Measurements from ENCODE around the gene ATXN7L1. TPM values are rescaled to one million over a fixed set of nuclear protein-coding genes. Genes with fewer than 3 reads are reported as not detected.

Gene ATXN7L1
- total RNA-seq, 4 donors from 2014 or later, result 4.6 to 12.5 (median 10.1) TPM

DNA sequence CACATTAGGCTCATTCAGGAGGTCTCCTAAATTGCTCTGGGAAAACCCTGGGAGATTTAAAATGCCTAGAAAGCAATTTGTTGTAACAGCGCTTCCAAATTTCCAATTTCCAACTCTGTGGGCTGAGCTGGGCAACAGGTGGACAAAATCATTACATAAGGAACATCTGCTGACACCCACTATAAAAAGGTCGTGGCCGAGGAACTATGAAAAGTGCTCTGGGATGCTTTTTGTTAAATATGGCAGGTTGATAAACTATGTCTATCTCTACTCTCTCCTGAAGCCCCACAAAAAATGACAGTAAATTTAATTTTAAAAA, 45.1 kb downstream of the ATXN7L1 start:
- Histone ChIP-seq H3K4me1 (peaks cover 19 to 40% (median 38%) of the 10 kb centered on the region in 4 donors), H3K27me3 (no peaks in the 10 kb centered on the region), H3K4me3 (no peak overlapping the region), H3K9me3 (no peaks in the 10 kb centered on the region), H3K27ac (replicated peaks in 1 of 4) (no peak overlapping the region), H3K36me3 (no peaks in the 10 kb centered on the region)
- intact Hi-C loops (cut with DNase I), result no loop called here
- TF ChIP-seq POLR2AphosphoS5 (IDR thresholded peaks at IDR 0.05) (no peak), POLR2A (IDR thresholded peaks at IDR 0.05; ENCODE audit: low read depth) (no peak), EP300 (IDR thresholded peaks at IDR 0.05) (no peak)
- TF ChIP-seq, protein P1, sequence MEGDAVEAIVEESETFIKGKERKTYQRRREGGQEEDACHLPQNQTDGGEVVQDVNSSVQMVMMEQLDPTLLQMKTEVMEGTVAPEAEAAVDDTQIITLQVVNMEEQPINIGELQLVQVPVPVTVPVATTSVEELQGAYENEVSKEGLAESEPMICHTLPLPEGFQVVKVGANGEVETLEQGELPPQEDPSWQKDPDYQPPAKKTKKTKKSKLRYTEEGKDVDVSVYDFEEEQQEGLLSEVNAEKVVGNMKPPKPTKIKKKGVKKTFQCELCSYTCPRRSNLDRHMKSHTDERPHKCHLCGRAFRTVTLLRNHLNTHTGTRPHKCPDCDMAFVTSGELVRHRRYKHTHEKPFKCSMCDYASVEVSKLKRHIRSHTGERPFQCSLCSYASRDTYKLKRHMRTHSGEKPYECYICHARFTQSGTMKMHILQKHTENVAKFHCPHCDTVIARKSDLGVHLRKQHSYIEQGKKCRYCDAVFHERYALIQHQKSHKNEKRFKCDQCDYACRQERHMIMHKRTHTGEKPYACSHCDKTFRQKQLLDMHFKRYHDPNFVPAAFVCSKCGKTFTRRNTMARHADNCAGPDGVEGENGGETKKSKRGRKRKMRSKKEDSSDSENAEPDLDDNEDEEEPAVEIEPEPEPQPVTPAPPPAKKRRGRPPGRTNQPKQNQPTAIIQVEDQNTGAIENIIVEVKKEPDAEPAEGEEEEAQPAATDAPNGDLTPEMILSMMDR (IDR thresholded peaks at IDR 0.05), result no peak
- WGBS, result 76% methylated on average over 3 of the region's 3 CpGs
- DNase-seq (ENCODE audit: extremely low spot score), result no peak

DNA sequence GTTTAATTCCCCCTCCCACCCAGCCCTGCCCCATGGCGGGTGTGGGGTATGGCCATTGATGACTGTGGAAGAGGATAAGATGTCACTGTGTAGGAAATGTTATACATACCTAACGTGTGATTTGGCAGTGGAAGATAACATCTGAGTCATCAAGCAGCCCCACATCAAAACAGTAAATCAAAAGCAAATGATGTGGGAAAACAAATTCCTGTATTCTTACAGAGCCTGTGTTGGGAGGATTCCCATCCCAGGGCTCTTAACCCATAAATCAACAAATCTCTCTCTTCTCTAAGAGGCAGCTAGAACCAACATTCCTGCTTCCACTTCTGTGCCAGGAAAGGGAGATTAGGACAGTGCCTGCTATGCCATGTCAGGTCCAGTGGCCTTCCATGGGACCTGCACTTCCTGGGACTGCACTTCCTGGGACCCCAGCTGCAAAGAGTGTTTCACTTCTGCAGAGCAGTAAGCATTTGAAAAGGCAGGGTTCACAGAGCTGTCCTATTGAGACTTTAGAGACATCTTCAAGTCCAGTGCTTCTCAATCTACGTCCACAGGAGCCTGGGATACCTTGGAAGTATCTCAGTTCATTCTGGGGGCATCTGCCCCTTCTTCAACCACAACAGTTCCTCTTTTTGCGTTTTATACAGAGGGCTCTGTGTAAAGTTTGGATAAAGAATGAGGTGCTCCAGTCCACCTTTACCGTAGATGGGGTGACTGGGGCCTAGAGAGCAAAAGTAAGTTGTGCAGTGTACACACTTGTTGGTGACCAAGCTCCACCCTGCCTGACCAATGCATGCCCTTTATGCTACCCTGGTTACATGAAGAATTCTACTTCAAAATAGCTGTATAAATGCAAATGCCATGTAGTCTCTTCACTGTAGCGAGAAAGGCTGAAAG, 45.7 kb downstream of the ATXN7L1 start:
- Histone ChIP-seq H3K27me3 (no peaks in the 10 kb centered on the region), H3K36me3 (no peaks in the 10 kb centered on the region), H3K4me1 (peaks cover 19 to 46% (median 44%) of the 10 kb centered on the region in 4 donors), H3K4me3 (no peak overlapping the region), H3K9me3 (no peaks in the 10 kb centered on the region), H3K27ac (replicated peaks in 1 of 4) (peak overlapping the region in 2 of 4 donors; percentile 34 to 46)
- TF ChIP-seq, protein P1 (IDR thresholded peaks at IDR 0.05), result no peak
- no peak for DNase-seq (ENCODE audit: extremely low spot score)
- 60% methylated on average over 6 of the region's 6 CpGs for WGBS
- intact Hi-C loops (cut with DNase I), result no loop called here

DNA sequence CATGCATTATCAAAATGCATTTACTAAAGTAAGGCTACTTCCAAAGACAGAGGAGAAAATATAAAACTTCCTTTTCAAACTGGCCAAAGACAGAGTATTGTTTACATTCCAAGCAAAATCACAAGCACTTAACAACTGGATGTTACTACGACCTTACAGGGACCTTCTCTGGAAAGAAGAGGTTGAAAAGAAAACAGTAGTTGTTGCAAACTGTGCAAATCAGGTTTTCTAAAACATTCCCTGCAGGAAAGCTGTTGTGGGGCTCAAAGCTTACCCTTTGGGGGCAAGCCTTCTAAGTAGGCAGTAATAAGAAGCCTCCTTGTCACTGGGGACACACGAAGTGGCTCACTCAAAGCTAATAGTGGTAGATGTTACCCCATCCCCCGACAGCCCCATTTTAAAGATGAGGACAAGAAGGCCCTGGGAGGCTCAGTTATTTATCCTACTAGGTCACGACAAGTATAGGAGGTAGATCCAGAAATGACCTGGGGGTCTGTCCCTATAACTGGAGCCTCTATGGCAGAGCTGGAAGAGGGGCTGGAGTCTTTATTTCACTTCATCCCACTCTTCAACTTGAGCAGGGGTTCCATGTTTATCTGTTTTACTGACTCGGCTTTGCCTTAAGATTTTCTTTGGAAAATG, 46.6 kb downstream of the ATXN7L1 start:
- H3K4me3 ChIP-seq, result no peak overlapping the region

DNA sequence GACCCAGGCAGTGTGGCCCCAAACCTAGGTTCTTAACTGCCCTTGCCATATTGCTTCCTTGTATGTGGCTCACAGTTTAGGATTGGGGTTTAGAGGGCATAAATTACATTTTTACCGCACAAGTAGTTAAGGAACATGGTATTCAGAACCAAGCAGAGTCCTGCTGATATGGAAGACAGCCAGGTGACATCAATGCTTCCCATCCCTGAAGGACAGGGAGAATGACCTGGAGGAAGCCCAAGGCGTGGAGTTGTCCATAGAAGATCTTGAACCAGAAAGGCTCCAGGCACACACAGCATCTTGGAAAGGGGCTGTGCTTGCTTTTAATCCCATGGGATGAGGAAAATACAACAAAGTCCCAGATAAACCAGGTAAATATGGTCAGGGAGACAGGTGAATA, 48.3 kb downstream of the ATXN7L1 start:
- intact Hi-C loops (cut with DNase I), result no loop called here
- Histone ChIP-seq H3K27ac (replicated peaks in 1 of 4) (no peak overlapping the region), H3K9me3 (no peaks in the 10 kb centered on the region), H3K4me3 (no peak overlapping the region), H3K4me1 (peaks cover 19 to 50% (median 46%) of the 10 kb centered on the region in 4 donors), H3K36me3 (no peaks in the 10 kb centered on the region), H3K27me3 (no peaks in the 10 kb centered on the region)
- no peak for TF ChIP-seq EP300 (IDR thresholded peaks at IDR 0.05)
- TF ChIP-seq, protein P1 (IDR thresholded peaks at IDR 0.05), result no peak
- no peak for TF ChIP-seq POLR2A (IDR thresholded peaks at IDR 0.05; ENCODE audit: low read depth)
- TF ChIP-seq POLR2AphosphoS5 (IDR thresholded peaks at IDR 0.05), result no peak
- DNase-seq (ENCODE audit: extremely low spot score), result no peak
- WGBS, result 100% methylated on average over 2 of the region's 2 CpGs

More for the DNA sequence above, 46.6 kb downstream of the ATXN7L1 start:
- no peak for DNase-seq (ENCODE audit: extremely low spot score)
- no peak for TF ChIP-seq POLR2AphosphoS5 (IDR thresholded peaks at IDR 0.05)
- intact Hi-C loops (cut with DNase I), result no loop called here
- H3K36me3 ChIP-seq, result no peaks in the 10 kb centered on the region
- peaks cover 19 to 50% (median 46%) of the 10 kb centered on the region in 4 donors for H3K4me1 ChIP-seq
- no peaks in the 10 kb centered on the region for H3K27me3 ChIP-seq
- 83% methylated on average over 5 of the region's 5 CpGs for WGBS
- peak overlapping the region; percentile 11 to 46 (median 35) for H3K27ac ChIP-seq (replicated peaks in 1 of 4)
- no peaks in the 10 kb centered on the region for H3K9me3 ChIP-seq

DNA sequence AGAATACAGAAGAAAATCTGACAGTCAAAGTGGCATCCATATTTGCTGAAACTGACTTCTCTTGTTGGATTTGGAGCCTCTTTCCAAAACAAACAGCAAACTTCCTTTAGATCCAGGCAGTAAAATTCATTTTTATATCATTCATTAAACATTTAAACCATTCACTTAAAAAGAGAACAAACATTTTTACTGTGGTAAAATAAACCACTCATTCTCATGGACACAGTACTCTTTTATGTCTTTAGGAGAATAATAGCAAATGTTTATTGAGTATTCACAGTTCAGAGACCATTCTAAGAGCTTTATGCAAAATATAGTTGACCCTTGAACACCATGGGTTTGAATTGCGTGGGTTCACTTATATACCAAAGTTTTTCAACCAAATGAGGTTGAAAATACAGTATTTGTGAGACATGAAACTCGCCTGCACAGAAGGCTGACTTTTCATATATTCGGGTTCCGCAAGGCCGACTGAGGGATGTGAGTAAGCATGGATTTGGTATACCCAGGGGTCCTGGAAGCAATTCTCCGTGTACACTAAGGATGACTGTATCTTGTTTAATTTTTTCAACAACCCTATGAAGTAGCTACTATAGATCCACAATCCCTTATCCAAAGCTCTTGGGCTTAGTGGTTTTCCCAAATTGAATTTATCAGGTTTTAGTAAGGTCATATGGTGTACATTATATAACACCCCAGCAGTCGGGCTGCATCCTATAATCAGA, 49.1 kb downstream of the ATXN7L1 start:
- DNase-seq (ENCODE audit: extremely low spot score), result no peak
- no peak overlapping the region for H3K27ac ChIP-seq (replicated peaks in 1 of 4)

More for the DNA sequence above, 49.1 kb downstream of the ATXN7L1 start:
- H3K27me3 ChIP-seq, result no peaks in the 10 kb centered on the region
- H3K9me3 ChIP-seq, result no peaks in the 10 kb centered on the region
- no peaks in the 10 kb centered on the region for H3K36me3 ChIP-seq
- WGBS, result 92% methylated on average over 7 of the region's 7 CpGs
- intact Hi-C loops (cut with DNase I), result no loop called here
- peaks cover 19 to 50% (median 44%) of the 10 kb centered on the region in 4 donors for H3K4me1 ChIP-seq
- no peak overlapping the region for H3K4me3 ChIP-seq
- TF ChIP-seq POLR2AphosphoS5 (IDR thresholded peaks at IDR 0.05) (no peak), EP300 (IDR thresholded peaks at IDR 0.05) (no peak), POLR2A (IDR thresholded peaks at IDR 0.05; ENCODE audit: low read depth) (no peak)
- TF ChIP-seq, protein P1 (IDR thresholded peaks at IDR 0.05), result no peak

Data from esophagus muscularis mucosa (tissue), 4 donors.